Neural cell (in vitro differentiated cells): ENCODE data around the gene KCNQ5.

ENCODE experiments used
- CTCF ChIP-seq: fragments of 450-650 bp; IDR thresholded peaks from 2 replicates; pipeline ENCODE4 v1.5.1; 2014; ENCODE audit warnings: antibody characterized with exemption, mild to moderate bottlenecking, moderate library complexity; ENCODE audit not compliant: poor library complexity, severe bottlenecking
- EZH2 ChIP-seq: fragments of 200-600, 300-800 bp; shearing (Covaris generic), sonication (generic); IDR thresholded peaks from 2 replicates; pipeline ENCODE4 v1.6.1; 2014; ENCODE audit warnings: antibody characterized with exemption, low read length, borderline replicate concordance, mild to moderate bottlenecking; ENCODE audit not compliant: insufficient read depth, poor library complexity, severe bottlenecking

- TF ChIP-seq EZH2 = no peak
- no peak for TF ChIP-seq CTCF
Measured at GRCh38 chr6:73004231-73004630, 382.4 kb downstream of the KCNQ5 start.
